NCI-H69 (cell line): ENCODE results near the gene C16orf92.
"Not testable (repeated sequence)": the region's sequence is repeated elsewhere in the genome, so short reads cannot be mapped to it uniquely, and the experiment has no call there.

Source experiments
- DNase-seq: peaks from one replicate; lab custom pipeline; 2025; lab: John Stamatoyannopoulos, UW

C16orf92 gene

DNA sequence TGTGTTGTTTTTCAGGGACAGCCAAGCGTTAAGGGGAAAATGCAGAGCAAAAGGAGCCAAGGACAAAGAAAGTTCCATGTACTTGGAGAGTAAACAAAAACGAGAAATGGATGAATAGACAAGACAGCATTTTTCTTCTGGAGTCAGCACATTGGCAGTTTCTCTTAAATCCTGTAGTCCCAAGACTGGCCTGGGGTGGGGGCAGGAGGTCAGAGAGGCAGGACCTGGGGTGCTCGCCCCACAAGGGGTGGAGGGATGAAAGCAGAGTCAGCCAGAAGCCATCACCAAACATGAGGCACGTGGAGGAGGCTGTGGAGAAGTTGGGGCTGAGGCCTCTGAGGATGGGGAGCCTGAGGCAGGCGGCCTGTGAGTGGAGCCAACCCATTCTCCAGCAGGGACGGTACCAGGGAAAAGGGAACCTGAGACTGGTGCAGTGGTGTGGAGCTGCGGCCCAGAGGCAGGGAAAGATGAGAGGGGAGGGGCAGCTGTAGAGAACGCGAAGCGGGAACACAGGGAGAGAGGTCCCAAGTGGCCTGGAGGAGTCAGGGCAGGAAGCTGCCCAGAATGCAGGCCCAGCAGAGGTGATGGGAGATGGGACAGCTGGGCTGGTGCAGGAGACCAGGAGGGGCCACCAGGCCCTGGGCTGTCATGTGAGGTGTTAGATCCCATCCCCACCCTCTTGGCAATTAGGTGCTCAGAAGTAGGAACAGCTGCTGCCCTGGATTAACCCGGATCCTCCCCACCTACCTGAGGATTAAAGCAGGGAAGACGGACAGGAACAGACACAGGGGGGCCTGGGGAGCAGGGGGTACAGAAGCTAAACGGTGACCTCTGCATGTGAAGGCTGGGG is 4.8 kb downstream of the C16orf92 start:
- peak; percentile 58 for DNase-seq

DNA sequence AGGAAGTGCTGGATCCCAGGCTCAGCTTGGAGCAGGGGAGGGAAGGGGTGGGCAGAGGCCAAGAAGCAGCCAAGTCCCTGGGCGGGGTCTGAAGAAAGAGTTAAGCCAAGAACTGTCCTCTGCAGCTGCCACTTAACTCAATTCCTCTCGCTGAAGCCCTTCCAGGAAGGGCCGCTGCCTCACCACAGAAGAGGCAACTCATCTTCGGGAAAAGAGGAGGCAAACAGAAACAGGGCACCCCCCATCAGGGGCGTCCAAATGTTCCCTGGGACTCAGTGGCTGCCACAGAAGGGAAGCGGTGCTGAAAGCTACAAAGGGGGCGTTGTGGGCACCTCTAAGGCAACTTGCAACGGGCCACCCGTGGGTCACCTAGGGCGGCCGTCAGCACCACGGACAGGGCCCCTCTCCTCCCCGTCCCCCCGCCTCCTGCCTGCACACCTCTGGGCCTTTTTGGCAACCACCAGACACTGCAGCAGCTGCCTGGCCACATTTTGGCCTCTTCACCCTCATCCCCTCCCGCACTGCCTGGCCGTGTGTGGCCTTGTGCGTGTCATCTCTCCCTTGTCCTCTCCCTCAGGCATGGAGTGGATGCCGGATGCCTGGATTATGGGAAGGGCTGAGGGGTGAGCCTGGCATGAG is 5.6 kb downstream of the C16orf92 start:
- no peak for DNase-seq

DNA sequence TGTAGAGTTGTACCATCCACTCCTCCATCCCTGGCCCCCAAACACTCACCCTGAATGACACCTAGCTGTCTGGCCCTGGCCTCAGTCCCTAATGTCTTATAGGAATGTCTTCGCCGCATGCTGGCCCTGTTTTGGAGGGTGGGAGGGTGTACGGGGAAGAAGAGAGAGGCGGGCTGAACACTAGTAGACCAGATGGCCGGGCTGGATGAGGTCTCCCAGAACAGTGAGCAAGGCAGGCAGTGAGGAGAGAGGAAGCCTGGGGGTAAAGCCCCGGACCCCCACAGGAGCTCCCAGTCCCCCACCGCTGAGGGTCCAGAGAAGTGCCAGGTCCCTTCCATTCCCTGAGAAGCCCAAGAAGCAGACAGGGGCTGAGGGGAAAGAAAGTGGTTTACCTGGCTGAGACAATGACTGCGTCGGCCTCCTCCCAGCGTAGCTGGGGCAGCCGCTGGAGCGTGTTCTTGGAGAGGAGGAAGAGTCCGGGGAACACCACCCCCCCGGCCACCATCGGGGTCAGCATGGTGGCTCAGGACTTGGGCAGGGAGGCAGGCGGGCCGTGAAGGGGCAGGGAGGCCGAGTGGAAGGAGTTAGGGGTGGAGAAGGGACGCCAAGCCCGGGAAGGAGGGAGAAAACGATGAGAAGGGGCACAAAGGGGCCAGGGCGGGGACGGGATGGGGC is 7.2 kb downstream of the C16orf92 start:
- DNase-seq = no peak

- DNase-seq = peak; percentile 77
Measured at GRCh38 chr16:30030841-30031413, 7.9 kb downstream of the C16orf92 start, which contains the start of gene TLCD3B. Gene TLCD3B (minus strand): TSS chr16:30031271. CDS start chr16:30030527, 744 bp downstream.

DNA sequence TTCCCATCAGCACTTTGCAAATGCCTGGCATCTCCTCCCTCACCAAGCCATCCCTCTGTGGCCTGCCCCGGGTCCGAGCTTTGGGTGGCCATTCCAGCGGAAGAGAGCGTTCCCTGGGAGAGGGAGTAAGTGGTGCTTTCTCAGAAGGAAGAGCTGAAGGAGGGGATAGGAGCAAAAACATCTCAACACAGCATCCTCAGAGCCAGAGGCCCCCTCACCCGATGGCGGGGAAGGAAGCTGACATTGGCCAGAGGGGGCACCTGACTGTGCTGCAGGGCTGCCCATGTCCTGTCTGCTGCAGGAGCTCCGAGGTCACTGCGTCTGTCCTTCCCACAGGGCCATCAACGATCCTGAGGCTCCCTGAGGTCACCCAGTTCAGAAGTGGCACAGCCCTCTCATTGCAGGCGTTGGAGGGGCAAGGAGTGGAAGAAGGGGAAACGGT is 8.5 kb downstream of the C16orf92 start:
- DNase-seq = no peak

GRCh38 chr16:30032083-30032819 is 9.3 kb downstream of the C16orf92 start:
- peak; percentile 86 for DNase-seq

DNA sequence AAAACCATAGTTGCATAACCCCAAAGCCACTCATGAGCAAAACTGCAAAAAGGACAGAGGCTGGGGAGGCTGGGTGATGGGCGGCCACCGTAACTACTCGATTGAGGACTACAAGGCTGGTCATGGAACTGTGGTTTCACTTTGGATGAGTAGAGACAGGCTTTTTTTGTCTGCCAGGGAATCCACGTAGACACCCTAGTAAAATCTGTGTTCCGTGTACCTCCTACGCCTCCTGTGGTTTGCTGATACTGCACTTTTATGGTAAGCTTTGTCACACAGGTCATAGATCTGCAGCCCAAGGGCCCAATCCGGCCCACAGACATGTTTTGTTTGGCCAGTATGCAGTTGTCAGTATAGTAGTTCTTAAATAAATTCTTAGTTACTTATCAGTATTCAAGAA is 10.3 kb downstream of the C16orf92 start:
- DNase-seq = no peak

DNA sequence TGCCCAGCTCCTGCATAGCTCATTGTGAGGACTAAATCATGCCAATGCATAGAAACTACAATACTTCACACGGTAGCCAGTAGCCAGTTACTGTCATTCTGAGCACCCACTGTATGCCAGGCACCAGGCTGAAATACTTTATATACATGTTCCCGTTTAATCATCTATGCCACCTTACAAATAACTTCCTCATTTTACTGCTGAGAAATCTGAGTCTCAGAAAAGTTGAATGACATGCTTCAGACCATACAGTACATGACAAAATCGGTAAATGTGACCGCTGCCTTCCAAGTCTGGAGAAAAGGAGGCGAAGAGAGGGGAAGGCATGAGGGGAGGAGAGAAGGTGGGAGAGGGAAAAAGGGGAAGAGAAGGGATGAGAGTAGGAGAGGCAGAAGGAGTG is 17.2 kb downstream of the C16orf92 start:
- no peak for DNase-seq

DNA sequence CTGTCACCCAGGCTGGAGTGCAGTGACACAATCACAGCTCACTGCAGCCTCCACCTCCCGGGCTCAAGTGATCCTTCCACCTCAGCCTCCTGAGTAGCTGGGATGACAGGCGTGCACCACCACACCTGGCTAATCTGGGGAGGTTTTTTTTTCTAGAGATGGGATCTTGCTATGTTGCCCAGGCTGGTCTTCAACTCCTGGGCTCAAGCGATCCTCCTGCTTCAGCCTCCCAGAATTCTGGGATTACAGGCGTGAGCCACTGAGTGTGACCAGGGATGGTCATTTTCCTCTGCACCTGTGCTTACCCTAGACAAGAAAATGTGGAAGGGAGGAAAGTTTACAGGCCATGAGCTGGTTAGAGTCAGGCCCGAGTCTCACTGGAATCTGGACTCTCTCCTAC is 17.7 kb downstream of the C16orf92 start:
- DNase-seq = not testable (repeated sequence)

GRCh38 chr16:30041841-30042240 is 18.8 kb downstream of the C16orf92 start:
- DNase-seq = peak; percentile 42

GRCh38 chr16:30046178-30046577 is 23.2 kb downstream of the C16orf92 start:
- no peak for DNase-seq

- DNase-seq = no peak
Measured at GRCh38 chr16:30046588-30046987, 23.6 kb downstream of the C16orf92 start.

DNA sequence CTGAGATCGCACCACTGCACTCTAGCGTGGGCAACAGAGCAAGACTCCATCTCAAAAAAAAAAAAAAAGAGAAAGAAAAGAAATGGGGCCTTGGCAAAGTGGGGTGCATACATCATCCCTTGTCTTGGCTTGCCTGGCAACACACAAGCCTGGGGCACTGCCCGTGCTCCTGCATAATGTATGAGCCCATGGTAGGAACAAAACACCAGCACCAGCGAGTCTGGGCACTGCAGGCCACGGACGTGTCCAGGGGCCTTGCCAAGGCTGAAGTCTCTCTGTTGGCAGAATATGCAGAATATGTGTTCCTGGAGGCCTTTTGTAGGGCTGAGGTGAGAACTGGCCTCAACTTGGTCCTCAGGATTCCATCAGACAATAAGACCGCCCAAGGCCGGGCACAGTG is 26.9 kb downstream of the C16orf92 start:
- no peak for DNase-seq

DNA sequence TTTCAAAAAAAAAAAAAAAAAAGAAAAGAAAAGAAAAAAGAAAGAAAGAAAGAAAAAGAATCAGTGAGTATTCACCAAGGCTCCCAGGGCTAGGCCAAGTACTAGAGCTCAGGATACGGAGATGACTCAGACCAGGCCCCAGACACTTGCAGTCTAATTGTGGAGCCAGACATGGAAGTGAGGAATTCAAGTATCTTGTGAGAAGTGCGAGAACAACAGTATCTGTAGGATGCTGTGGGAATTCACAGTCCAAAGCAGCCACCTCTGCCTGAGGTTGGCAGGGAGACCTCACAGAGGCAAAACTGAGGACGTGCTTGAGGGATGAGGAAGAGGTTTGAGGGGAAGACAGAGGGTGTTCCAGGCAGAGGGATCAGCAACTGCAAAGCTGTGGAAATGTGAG is 28.5 kb downstream of the C16orf92 start:
- DNase-seq = no peak

GRCh38 chr16:30052671-30053372 is 29.8 kb downstream of the C16orf92 start:
- peak; percentile 98 for DNase-seq

DNA sequence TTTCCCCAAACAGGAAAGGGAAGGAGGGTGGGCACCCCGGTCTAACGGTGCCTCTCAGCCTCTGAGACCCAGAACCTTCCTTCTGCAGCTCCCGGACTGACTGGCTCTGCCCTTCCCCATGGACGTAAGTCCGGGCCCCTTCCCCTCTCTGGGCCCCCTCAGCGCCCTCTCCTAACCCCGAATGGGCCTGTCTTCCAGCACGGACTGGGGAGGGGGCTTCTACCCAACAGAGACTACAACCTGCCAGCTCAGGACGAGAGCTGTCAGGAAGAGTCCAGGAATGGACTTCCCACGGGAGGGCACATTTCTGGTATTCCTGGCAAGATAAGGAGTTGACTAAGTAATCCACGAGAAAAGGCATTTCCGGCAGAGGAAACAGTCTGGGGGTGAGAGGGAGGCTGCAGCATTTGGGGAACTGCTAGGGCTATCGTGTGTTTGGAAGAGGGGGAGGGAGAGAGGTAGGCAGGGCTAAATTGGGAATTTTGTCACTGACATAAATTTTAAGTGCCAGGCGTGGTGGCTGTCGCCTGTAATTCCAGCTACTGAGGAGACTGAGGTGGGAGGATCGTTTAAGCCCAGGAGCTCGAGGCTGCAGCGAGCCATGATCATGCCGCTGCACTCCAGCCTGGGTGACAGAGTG is 30.5 kb downstream of the C16orf92 start:
- peak; percentile 62 for DNase-seq

DNA sequence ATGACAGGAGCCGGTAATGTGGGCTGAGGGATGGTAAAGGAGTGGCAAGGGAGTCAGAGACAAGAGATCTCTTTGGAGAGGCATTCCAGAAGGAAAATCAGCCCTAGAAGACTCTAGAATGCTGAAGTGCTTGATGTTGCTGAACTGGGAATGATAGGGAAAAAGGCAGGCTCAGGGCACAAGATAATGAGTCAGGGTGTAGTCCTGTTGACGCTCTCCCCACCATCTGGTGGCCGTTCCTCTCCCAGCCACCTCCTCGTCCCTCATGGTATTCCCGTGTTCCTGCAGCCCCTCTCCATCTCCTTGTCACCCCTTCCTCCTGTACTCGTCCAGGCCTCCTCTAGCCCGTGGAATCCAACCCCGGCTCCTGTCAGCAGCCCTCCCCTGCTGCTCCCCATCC is 31.5 kb downstream of the C16orf92 start:
- peak; percentile 29 for DNase-seq

DNA sequence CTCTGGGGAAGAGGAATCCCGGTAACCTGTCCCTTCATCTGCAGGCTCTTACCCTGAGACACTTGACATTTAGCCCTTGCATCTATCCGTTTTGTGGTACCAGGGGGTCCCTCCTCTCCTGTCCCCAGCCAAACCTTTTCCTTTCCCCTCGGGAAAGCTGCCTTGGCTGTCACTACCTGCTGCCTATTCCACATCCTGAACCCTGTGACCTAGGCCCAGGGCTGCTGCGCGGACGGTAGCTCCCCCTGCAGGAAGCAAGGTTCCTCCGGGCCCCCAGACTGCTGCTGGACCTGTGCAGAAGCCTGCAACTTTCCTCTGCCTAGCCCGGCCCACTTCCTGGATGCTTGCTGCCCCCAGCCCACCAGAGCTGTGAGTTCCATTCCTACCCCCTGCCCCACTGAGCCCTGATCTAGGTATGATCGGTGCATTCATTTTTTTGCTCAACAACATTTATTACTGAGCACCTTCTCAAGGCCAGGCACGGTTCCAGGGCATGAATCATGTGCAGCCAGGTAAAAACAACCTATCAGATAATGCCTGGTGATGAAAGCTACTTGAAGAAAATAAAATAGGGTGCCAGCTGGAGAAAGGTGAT is 32.1 kb downstream of the C16orf92 start:
- peak; percentile 30 for DNase-seq

GRCh38 chr16:30060346-30060745 is 37.3 kb downstream of the C16orf92 start:
- no peak for DNase-seq
